Measurements from ENCODE around the gene XIRP1. TPM values are rescaled to one million over a fixed set of nuclear protein-coding genes. Genes with fewer than 3 reads are reported as not detected.
A peak's percentile ranks its signal among the peaks of the same experiment; 100 is the strongest.

The XIRP1 gene
- total and polyA plus RNA-seq, 9 donors = 0.04 to 0.13 (median 0.11) TPM; not detected in 5

GRCh38 chr3:39208463-39209055, 16.2 kb upstream of the XIRP1 start:
- intact Hi-C loops (cut with DNase I) = loop anchor here in 1 of 4 donors (5.0 kb wide), 2 partner anchors 74 to 89 kb away; partner anchors contain the start of gene CX3CR1

GRCh38 chr3:39207361-39208186, 15.2 kb upstream of the XIRP1 start:
- no peaks in the 10 kb centered on the region for H3K36me3 ChIP-seq
- WGBS, 3 donors = 53 to 59% (median 59%) methylated on average over 5 of the region's 5 CpGs
- no peak overlapping the region for H3K4me3 ChIP-seq
- no peak overlapping the region for H3K27ac ChIP-seq
- no peaks in the 10 kb centered on the region for H3K4me1 ChIP-seq (ENCODE audit: insufficient read depth)
- intact Hi-C loops (cut with DNase I) = loop anchor here in 1 of 4 donors (5.0 kb wide), 2 partner anchors 75 to 90 kb away; partner anchors contain the start of gene CX3CR1
- DNase-seq = no peak
- H3K27me3 ChIP-seq = no peaks in the 10 kb centered on the region
- no peaks in the 10 kb centered on the region for H3K9me3 ChIP-seq
- TF ChIP-seq POLR2A (IDR thresholded peaks at IDR 0.05) (no peak), CTCF (IDR thresholded peaks at IDR 0.05) (no peak), EP300 (IDR thresholded peaks at IDR 0.05) (no peak)

More at GRCh38 chr3:39208463-39209055, 16.2 kb upstream of the XIRP1 start:
- H3K27ac ChIP-seq = no peak overlapping the region
- no peak overlapping the region for H3K4me3 ChIP-seq
- H3K27me3 ChIP-seq = no peaks in the 10 kb centered on the region
- DNase-seq = peak in 1 of 5 donors; percentile 42
- TF ChIP-seq POLR2A (IDR thresholded peaks at IDR 0.05) = no peak
- TF ChIP-seq CTCF (IDR thresholded peaks at IDR 0.05) = no peak
- TF ChIP-seq EP300 (IDR thresholded peaks at IDR 0.05) = no peak
- no peaks in the 10 kb centered on the region for H3K4me1 ChIP-seq (ENCODE audit: insufficient read depth)
- no peaks in the 10 kb centered on the region for H3K9me3 ChIP-seq
- 35 to 40% (median 38%) methylated on average over 7 of the region's 7 CpGs for WGBS, 3 donors
- H3K36me3 ChIP-seq = no peaks in the 10 kb centered on the region

GRCh38 chr3:39205919-39206516, 13.6 kb upstream of the XIRP1 start:
- TF ChIP-seq EP300 (IDR thresholded peaks at IDR 0.05) (no peak), POLR2A (IDR thresholded peaks at IDR 0.05) (no peak), CTCF (IDR thresholded peaks at IDR 0.05) (no peak)
- H3K27ac ChIP-seq = no peak overlapping the region
- H3K36me3 ChIP-seq = no peaks in the 10 kb centered on the region
- no peak for DNase-seq
- no peaks in the 10 kb centered on the region for H3K27me3 ChIP-seq
- no peaks in the 10 kb centered on the region for H3K4me1 ChIP-seq (ENCODE audit: insufficient read depth)
- no peaks in the 10 kb centered on the region for H3K9me3 ChIP-seq
- no peak overlapping the region for H3K4me3 ChIP-seq
- WGBS, 3 donors = 91 to 95% (median 93%) methylated on average over 6 of the region's 6 CpGs
- intact Hi-C loops (cut with DNase I) = loop anchor here in 1 of 4 donors (5.0 kb wide), 2 partner anchors 76 to 91 kb away; partner anchors contain the start of gene CX3CR1

GRCh38 chr3:39205131-39205530, 12.7 kb upstream of the XIRP1 start:
- intact Hi-C loops (cut with DNase I) = loop anchor here in 1 of 4 donors (5.0 kb wide), 2 partner anchors 77 to 92 kb away; partner anchors contain the start of gene CX3CR1
- 55 to 64% (median 57%) methylated on average over 2 of the region's 2 CpGs for WGBS, 3 donors
- H3K4me3 ChIP-seq = no peak overlapping the region

More at GRCh38 chr3:39205131-39205530, 12.7 kb upstream of the XIRP1 start:
- DNase-seq = no peak
- Histone ChIP-seq H3K4me1 (ENCODE audit: insufficient read depth) (no peaks in the 10 kb centered on the region), H3K27me3 (no peaks in the 10 kb centered on the region), H3K27ac (no peak overlapping the region), H3K9me3 (no peaks in the 10 kb centered on the region), H3K36me3 (no peaks in the 10 kb centered on the region)
- no peak for TF ChIP-seq POLR2A (IDR thresholded peaks at IDR 0.05)
- TF ChIP-seq CTCF (IDR thresholded peaks at IDR 0.05) = no peak
- no peak for TF ChIP-seq EP300 (IDR thresholded peaks at IDR 0.05)

Data from ovary (tissue), 9 donors.